Upper lobe of left lung (tissue), 6 donors: ENCODE data around the gene ACER1. TPM values are rescaled to one million over a fixed set of nuclear protein-coding genes. Genes with fewer than 3 reads are reported as not detected.

Experiments
- ATAC-seq, 2 donors: fragments of 200-7000 bp; cut with Tn5 transposase; one replicate each; pipeline ENCODE4 v1.9.1; 2022; ENCODE audit warnings: mild to moderate bottlenecking in 2 of 2, moderate library complexity in 2 of 2; ENCODE audit not compliant: low FRiP score in 2 of 2
- DNase-seq, 2 donors: peaks; one replicate each; pipeline ENCODE4 v3.0.0-alpha.2; 2019 to 2020
- H3K27ac ChIP-seq, 4 donors: fragments of 200-600 bp; sonication (generic); one replicate each; pipeline ENCODE4 v1.5.1; 2016 to 2019
- H3K27me3 ChIP-seq, 4 donors: fragments of 200-600 bp; sonication (generic); one replicate each; pipeline ENCODE4 v1.5.1; 2017 to 2019
- H3K36me3 ChIP-seq, 4 donors: fragments of 200-600 bp; sonication (generic); one replicate each; pipeline ENCODE4 v1.5.1; 2016 to 2019
- H3K4me1 ChIP-seq, 4 donors: fragments of 200-600 bp; sonication (generic); one replicate each; pipeline ENCODE4 v1.5.1; 2018 to 2019
- H3K4me3 ChIP-seq, 4 donors: fragments of 200-600 bp; sonication (generic); one replicate each; pipeline ENCODE4 v1.5.1; 2017 to 2019; ENCODE audit warnings: mild to moderate bottlenecking in 2 of 4, moderate library complexity in 1 of 4
- H3K9me3 ChIP-seq, 4 donors: fragments of 200-600 bp; sonication (generic); one replicate each; pipeline ENCODE4 v1.5.1; 2018 to 2019
- CTCF ChIP-seq, 6 experiments: fragments of 450-650 bp in 4 of 6; fragments of 200-600 bp in 2 of 6; sonication (generic) in 2 of 6; IDR thresholded peaks; one replicate each; pipeline ENCODE4 v1.5.1; 2016 to 2019; ENCODE audit warnings: antibody characterized with exemption in 6 of 6
- EP300 ChIP-seq, 4 donors: sonication (generic); formaldehyde crosslinking; IDR thresholded peaks; one replicate each; pipeline ENCODE4 v1.5.1; 2017; ENCODE audit warnings: antibody characterized with exemption in 4 of 4, control low read depth in 2 of 4
- POLR2A ChIP-seq, 4 donors: fragments of 450-650 bp; IDR thresholded peaks; one replicate each; pipeline ENCODE4 v1.5.1; 2016 to 2017; ENCODE audit warnings: antibody characterized with exemption in 4 of 4, mild to moderate bottlenecking in 2 of 4
- POLR2AphosphoS5 ChIP-seq, 2 donors: sonication (generic); formaldehyde crosslinking; IDR thresholded peaks; one replicate each; pipeline ENCODE4 v1.5.1; 2017; ENCODE audit warnings: antibody characterized with exemption in 2 of 2
- WGBS, 2 donors: methylation state at CpG; one replicate each; pipeline ENCODE4 v1.1.5; 2017 to 2018; 5-methylcytosine and 5-hydroxymethylcytosine counted together
- total RNA-seq, 6 donors: library from RNA; depleted of rRNA in 4 of 6; stranded (reverse); fragments of >200 nt in 4 of 6; gene quantifications; one replicate each; pipeline versions ENCODE4 v1.1.0 to v1.2.1, GENCODE V29; 2016 to 2021
- donor health status: DM: no; HTN: no; CAD: no; lungs with moderate emphysema.
- donor health status: DM: no; HTN: yes; CAD: no; lungs with severe emphysema.

ACER1 gene
- total RNA-seq: not detected

GRCh38 chr19:6333439-6333838 is at the start of gene ACER1:
Gene ACER1 (minus strand): TSS chr19:6333612. CDS start chr19:6333551, 61 bp downstream.
- Histone ChIP-seq H3K36me3 (no peaks in the 10 kb centered on the region), H3K4me1 (no peaks in the 10 kb centered on the region), H3K9me3 (no peaks in the 10 kb centered on the region), H3K27me3 (no peaks in the 10 kb centered on the region), H3K27ac (no peak within 1 kb of the TSS), H3K4me3 (no peak within 1 kb of the TSS)
- ATAC-seq (peak in 1 of 2 donors; percentile 22), DNase-seq (peak in 1 of 2 donors; percentile 68)
- TF ChIP-seq EP300 (IDR thresholded peaks at IDR 0.05) (no peak), CTCF (IDR thresholded peaks at IDR 0.05) (no peak), POLR2A (IDR thresholded peaks at IDR 0.05) (no peak), POLR2AphosphoS5 (IDR thresholded peaks at IDR 0.05) (no peak)
- 73 to 80% methylated on average over 17 of the region's 17 CpGs for WGBS, 2 donors

- H3K36me3 ChIP-seq: peaks cover 49 to 98% (median 82%) of the 10 kb centered on the region in 4 donors
- 96 to 97% methylated on average over 18 of the region's 19 CpGs for WGBS, 2 donors
- H3K4me3 ChIP-seq: no peak overlapping the region
- no peak for ATAC-seq
- TF ChIP-seq CTCF (IDR thresholded peaks at IDR 0.05): no peak
- TF ChIP-seq POLR2AphosphoS5 (IDR thresholded peaks at IDR 0.05): no peak
- TF ChIP-seq POLR2A (IDR thresholded peaks at IDR 0.05): no peak
- TF ChIP-seq EP300 (IDR thresholded peaks at IDR 0.05): no peak
- no peaks in the 10 kb centered on the region for H3K9me3 ChIP-seq
- no peaks in the 10 kb centered on the region for H3K4me1 ChIP-seq
- H3K27me3 ChIP-seq: no peaks in the 10 kb centered on the region
- peak in 1 of 2 donors; percentile 68 for DNase-seq
- H3K27ac ChIP-seq: no peak overlapping the region
These were observed 49.8 kb upstream of the ACER1 start for GRCh38 chr19:6383188-6383587.

GRCh38 chr19:6381030-6381750 is 47.8 kb upstream of the ACER1 start:
- no peak for ATAC-seq
- Histone ChIP-seq H3K27ac (no peak overlapping the region), H3K9me3 (no peaks in the 10 kb centered on the region), H3K4me3 (no peak overlapping the region), H3K4me1 (peaks cover 0 to under 1% (median under 1%) of the 10 kb centered on the region in 4 donors), H3K27me3 (no peaks in the 10 kb centered on the region), H3K36me3 (peaks cover 42 to 80% (median 66%) of the 10 kb centered on the region in 4 donors)
- WGBS, 2 donors: 93 to 97% methylated on average over 29 to 40 of the region's 40 CpGs
- TF ChIP-seq POLR2A (IDR thresholded peaks at IDR 0.05): no peak
- TF ChIP-seq POLR2AphosphoS5 (IDR thresholded peaks at IDR 0.05): no peak
- no peak for TF ChIP-seq EP300 (IDR thresholded peaks at IDR 0.05)
- TF ChIP-seq CTCF (IDR thresholded peaks at IDR 0.05): no peak
- peak in 1 of 2 donors; percentile 77 for DNase-seq

GRCh38 chr19:6379744-6380143 is 46.3 kb upstream of the ACER1 start:
- no peak overlapping the region for H3K27ac ChIP-seq
- DNase-seq: no peak
- no peak for ATAC-seq
- no peak for TF ChIP-seq CTCF (IDR thresholded peaks at IDR 0.05)
- TF ChIP-seq EP300 (IDR thresholded peaks at IDR 0.05): no peak
- TF ChIP-seq POLR2AphosphoS5 (IDR thresholded peaks at IDR 0.05): no peak
- TF ChIP-seq POLR2A (IDR thresholded peaks at IDR 0.05): no peak
- peaks cover 0 to 5% (median 2%) of the 10 kb centered on the region in 4 donors for H3K4me1 ChIP-seq
- no peak overlapping the region for H3K4me3 ChIP-seq
- peaks cover 40 to 76% (median 61%) of the 10 kb centered on the region in 4 donors for H3K36me3 ChIP-seq
- H3K9me3 ChIP-seq: no peaks in the 10 kb centered on the region
- 83 to 96% methylated on average over 3 of the region's 3 CpGs for WGBS, 2 donors
- H3K27me3 ChIP-seq: no peaks in the 10 kb centered on the region
